GM19351 (cell line): ENCODE results near the gene ICE2.

Experiments used
- ATAC-seq: cut with Tn5 transposase; IDR thresholded peaks from one replicate; pipeline ENCODE4 v1.9.1; 2021; ENCODE audit warnings: mild to moderate bottlenecking, moderate library complexity; ENCODE audit not compliant: unreplicated experiment

Gene ICE2

DNA sequence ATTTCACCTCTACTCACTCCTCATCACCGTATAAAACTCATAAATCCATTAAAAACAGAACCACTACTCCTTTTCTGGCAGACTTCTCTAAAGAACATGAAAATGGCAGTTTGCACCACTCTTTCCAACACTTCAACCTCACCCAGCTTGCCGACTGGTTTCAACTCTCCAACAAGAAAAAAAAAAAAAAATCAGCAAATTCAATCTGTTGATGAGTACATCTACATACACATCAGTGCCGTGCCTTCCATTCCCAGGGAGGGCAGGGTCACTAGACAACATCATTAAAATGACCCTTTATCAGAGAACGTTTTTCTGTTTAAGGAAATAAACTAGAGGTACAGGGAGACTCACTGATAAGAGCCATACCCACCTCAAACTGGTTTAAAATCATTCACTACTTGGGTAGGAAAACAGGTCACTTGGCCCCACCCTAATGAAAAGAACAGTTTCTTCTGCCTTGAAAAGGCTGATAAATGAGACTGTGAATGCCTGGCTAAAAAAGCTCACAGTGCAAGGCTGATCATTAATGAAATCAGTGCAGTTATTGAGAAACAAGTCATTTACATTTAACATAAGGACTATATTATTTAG lies 87.1 kb downstream of the ICE2 start:
- no peak for ATAC-seq

DNA sequence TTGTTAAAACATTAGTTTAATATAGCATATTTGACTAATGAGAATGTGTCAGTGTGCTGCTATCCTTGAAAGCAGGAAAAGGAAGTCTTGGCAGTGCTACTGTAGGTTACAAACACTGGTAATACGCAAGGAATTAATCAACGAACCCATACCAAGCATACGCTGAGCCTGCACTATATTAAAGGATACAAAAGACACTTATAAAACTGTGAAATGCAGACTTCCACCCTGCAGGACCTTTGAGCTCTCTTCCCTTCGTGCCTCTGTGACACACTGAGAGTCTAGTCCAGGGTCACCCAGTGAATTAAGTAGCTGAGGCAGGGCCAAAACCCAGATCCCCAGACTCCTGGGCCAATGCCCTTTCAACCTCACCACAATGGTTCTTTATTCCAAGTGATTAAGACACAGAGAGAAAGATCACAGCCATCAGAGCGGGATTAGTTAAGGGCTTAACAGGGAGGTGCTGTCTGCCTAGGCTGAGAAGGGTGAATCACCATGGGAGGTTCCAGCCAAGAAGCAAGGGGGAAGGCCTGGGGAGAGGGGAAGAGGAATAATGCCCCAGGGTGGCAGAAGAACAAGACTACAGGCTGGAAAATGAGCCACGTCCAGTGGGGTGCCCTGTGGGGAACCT lies 88.0 kb downstream of the ICE2 start:
- ATAC-seq: no peak

DNA sequence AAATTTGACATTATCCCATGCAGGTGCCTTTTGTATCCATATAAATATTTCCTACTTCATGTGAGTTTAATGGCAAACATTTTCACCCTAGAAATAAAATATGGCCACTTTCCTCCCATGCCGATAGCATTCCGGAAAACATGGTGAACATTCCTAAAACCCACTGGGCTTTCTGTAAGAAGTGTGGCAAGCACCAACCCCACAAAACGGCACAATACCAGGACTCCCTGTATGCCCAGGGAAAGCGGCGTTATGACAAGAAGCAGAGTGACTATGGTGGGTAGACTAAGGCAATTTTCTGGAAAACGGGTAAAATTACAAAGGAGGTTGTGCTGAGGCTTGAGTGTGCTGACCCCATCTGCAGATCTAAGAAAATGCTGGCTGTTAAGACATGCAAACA lies 88.7 kb downstream of the ICE2 start:
- ATAC-seq: no peak

DNA sequence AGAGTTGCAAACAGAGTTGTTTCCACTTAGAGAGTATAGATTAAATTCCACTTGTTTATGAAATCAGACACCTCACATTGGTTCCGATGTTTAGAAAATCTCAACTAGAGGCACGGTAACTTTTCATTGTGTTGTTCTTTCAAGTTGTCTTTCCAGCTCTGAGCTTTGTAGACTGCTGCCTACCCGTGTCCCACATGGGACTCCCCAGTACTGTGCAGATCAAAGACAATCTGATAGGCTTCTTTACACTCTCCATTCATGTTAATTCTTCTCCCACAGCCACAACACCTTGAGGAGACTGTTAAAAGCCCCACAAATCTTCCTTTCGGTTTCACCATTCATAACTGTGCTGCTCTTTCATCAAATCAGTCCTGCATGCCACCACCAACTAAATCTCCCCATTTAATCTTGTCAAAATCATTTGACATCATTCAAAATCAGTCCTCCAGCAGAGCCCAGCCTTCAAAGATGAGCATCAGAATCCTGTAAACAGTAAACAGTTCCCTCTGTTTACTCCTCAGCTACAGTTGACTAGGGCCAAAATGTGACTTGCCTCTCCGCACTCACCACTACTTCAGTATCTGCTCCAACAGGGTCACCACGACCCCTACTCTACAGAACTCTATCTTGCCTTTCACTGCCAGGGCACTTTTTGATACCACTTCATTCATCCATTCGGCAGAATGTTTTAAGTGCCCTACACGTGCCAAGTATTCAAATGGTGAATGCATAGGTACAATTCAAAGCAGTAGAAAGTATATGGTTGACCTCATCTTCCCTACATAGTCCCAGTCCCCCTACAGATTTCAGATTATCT lies 89.5 kb downstream of the ICE2 start:
- ATAC-seq: peak; percentile 92

DNA sequence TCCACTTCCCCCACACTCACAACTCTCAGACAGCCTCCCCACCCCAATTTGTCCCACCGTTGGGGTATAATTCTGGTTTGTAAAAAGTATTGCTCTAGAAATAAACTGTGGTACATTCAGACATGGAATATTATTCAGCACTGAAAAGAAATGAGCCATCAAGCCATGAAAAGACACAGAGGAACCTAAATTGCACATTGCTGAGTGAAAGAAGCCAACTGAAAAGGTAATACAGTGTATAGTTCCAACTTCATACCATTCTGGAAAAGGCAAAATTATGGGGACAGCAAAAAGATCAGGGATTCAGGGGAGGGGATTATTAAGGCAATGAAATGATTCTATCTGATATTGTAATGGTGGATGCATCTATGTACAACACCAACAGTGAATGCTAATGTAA lies 91.6 kb downstream of the ICE2 start:
- ATAC-seq: no peak

DNA sequence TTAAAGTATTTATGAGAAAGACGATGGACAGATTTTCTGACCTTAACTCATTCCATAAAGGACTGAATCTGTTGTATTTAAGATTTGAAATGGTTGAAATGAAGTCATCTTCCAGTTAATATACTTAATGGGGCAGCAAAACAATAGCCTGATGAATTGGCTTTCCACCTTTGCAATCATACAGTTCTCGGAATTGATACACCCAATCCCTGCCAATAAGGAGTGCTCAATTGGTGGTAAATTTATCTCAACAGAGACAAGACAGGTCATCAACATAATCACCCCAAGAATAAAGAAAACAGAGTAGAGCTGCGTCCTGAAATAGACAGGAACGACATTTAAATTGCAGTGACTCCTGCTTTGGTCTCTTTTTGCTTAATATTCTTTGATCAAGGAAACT lies 92.3 kb downstream of the ICE2 start:
- ATAC-seq: no peak

DNA sequence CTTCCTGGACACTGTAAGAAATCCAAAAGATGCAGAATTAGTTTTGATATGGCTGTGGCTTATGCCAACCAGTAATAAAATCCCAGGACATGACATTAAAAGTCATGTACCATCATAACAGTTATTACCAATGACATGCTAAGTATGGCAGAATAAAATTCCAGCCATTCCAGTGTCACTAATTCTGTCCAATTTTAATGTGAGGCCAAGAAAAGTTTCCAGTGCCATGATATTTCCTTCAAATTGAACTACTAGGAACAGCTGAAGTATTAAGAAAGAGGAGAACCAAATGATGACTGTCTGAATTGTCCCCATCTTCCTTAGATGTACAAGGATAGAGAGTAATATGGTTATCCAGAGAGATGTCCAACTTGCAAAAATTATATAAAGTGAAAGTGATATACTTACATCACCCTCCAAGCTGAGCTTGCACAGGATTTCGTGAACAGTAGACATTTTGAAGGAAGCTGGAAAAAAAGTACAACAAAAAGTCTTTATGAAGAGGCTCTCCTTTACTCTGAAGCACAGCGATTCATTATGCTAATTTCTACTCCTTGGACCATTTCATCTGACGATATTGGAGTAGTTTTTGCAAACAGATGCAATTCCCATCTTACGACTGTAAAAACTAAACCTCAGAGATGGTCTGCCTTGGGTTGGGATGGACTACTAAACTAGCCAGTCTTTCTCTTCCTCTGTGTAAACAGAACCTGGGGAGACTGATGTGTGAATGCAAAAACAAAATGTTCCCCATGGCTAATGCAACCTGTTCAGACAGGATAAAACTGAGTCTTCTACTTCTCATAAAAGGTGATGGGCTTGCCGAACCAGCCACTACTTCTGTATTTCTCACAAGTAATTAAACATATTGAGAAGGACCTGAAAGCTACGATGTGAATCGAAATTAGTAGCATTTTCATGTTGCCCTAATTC lies 93.1 kb downstream of the ICE2 start:
- ATAC-seq: no peak

DNA sequence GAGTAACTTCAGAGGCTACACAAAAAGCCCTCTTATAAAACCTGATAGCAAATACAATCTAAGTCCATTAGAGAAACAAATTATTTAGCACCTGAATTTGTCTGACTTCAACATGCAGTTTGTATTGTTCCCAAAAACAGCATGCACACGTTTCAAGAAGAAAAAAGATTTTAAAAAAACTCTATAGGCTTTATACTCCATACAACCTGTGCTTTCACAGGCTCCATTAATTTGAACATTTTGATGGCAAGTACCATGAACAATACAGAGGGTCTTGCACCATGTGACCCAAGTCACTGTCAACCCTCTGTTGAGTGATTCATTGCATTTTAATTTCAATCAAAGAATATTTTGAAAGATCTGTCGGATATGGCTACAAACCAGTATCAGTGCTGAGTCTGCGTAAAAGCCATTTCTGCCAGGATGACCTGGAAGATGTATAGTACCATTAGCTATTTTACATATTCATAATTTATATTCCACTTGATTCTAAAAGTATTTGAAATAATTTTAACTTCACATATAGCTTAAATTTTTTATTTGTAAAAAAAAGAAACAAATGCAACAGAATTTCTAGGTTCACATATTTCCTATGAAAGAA lies 94.3 kb downstream of the ICE2 start:
- ATAC-seq: no peak

DNA sequence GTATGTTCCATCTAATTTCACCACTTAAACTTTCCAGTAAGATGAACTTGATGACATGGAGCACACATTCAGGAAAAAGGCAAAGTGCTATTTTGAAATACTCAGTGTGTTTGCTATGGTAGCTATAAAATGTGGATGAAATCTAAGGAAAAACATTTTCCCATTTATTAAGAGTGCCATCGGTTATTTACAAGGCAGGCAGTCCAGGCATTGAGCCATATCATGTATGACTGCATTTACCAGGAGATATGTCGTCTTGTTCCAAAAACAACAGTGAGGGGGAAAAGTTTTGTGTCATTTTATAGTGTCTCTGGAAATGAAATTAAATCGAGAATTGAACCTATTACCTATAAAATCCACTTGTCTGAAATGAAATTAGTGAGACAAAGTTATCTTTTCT lies 94.9 kb downstream of the ICE2 start:
- no peak for ATAC-seq

DNA sequence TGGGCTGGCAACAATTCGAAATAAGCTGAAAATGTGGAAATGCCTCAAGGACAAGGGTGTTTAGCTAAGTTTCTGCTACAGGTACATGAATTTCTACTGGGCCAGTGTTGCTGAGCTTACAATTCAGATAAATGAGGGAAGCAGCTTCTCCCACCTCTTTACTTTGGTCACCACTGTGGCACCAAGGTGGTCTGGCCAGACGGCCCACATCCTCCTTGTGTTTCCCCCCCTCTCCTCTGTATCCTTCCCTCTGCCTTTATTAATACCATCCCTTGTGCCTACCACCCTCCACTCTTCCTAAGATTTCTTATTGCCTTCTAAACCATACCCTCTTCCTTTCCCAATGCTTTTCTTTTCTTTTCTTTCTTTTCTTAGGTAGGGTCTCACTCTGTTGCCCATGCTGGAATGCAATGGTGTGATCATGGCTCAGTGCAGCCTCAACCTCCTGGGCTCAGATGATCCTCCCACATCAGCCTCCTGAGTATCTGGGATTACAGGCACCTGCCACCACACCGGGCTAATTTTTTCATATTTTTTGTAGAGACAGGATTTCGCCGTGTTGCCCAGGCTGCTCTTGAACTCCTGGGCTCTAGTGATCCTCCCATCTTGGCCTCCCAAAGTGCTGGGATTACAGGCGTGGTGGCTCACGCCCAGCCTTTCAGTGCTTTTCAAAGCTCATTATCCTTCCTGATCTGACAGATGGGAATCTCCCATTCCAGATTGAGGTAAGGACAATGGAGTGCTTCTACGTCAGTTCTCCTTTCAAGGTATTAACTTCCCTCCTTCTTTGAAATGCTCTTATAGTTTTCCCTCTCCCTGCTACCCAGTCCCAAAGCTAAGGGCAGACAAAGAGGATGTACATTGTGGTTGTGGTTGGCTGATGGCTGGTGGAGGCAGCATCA lies 95.9 kb downstream of the ICE2 start:
- ATAC-seq: no peak

DNA sequence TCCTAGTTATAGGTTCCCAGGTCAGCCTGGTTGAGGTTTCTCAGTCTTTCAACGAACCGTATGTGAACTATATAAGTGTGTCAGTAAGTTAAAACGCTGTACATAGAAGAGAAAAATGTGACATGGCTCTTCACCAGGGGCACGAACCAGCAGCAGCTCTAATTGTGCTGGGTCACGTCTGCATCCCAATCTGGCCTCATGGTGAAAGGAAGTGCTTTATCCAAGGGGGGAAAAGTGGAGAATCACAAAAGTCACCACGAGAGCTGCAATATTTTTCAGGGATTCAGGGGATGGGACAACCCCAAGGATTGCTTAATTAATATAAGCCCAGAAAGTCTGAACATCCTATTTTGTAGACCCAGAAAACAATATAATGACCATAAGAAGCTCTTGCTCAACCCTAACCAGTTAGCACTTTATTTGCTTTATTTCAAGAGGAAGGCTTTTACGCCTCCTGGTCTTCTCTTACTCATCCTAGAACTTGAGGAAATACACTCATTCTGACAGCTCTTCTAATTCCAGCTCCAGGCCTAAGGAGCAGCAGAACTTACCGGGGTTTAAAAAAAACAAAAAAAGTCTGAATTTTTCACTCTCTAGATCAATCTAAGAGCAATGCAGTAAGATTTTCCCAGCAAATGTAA lies 97.7 kb downstream of the ICE2 start:
- no peak for ATAC-seq

DNA sequence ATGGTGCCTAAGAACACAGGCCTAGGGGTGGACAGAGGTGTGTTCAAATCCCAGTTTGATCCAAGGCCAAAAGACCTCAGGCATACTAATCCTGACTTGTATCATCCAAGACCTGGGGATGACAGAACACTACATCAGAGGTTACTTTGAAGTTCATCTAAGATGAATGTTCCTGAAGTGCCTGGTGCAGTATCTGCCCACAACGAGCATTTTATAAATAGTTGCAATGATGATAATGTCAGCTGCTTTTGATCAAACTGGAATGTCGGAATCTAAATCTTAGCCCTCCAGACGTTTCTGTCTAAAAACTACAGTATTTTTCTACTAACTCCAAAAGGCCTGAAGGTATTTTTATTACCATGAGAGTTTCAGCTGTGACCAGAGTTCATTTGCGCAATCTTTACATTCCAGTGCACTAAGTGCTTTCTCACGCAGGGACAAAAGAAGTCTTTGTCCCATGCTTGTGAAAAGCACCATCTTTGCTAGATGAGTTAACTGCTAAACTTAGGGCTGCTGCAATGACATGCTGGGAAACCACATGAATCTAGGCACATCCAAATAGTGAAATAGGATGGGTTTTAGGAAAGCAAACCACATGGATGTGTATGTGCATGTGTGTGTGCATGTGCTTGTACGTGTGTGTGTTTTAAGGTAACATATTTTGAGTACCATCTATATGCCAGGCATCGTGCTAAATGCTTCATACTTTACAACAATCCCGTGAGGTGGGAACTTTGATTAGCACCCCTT lies 99.2 kb downstream of the ICE2 start:
- ATAC-seq: no peak

DNA sequence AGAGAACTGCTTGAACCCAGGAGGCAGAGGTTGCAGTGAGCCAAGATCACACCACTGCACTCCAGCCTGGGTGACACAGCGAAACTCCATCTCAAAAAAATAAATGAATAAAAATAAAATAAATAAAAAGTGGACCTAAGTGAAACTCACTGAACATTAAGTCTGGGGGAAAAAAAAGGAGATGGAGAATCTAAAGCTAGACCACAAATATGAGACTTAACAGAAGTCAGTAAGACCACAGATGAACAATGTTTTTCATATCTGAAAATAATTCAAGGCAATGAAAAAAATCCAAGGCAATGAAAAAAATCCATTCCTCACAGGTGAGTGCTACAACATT lies 99.8 kb downstream of the ICE2 start:
- no peak for ATAC-seq

DNA sequence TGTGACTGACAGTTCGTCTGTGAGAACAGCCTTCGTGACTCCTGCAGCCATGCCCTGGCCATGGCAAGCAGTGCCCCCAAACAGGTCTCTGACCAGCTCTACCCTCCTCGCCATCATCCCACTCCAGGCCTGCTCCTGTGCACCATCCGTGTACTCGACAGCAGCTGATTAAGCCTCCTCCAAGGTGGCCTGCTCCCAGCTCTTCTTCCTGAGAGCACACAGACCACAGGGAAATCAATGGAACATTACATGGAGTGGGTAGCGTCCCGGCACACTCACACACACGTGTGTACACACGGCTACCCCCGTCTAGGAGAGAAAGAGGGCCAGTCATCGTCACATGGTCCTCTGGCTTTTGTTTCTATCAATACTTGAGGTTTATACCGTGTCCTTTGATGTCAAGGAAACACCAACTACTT lies 102.3 kb downstream of the ICE2 start:
- ATAC-seq: no peak

DNA sequence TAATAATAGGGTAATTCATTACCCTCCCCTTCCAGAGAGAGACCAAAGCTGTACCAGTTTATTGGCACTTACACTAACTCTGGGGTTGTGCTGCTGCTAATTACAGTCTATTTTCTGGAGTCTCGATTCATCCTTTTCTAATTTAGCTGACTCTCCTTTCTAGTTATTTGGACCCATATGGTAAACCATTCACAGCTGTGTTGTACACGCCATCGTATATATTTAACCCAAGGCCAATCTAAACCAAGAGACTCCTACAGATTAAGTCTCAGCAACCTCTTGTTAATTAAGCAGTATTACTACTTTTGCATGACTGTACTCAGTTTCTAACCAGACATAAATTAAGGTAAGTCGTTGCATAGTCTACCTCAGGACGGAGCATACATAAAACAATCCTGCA lies 103.6 kb downstream of the ICE2 start:
- no peak for ATAC-seq

DNA sequence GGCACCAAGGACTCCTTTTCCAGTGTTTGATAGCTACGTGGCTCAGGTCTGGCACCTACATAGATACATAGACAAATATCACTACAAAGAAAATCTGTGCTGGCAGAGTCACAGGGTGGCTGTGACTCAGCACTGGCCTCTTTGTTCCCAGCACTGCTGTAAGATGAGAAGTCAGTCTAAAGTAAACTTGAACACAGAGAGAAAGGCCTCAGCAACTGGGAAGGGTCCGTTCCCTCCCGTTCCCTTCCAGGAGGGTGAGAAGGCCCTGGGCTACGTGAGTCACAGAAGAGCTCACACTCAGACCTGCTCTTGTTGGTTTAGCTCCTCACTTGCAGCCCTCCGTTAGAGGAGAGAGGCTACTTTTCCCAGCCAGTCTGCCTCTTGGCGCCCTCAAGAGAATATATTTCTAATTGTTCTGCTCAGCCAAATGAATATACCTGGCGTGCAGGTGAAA lies 104.3 kb downstream of the ICE2 start:
- no peak for ATAC-seq

DNA sequence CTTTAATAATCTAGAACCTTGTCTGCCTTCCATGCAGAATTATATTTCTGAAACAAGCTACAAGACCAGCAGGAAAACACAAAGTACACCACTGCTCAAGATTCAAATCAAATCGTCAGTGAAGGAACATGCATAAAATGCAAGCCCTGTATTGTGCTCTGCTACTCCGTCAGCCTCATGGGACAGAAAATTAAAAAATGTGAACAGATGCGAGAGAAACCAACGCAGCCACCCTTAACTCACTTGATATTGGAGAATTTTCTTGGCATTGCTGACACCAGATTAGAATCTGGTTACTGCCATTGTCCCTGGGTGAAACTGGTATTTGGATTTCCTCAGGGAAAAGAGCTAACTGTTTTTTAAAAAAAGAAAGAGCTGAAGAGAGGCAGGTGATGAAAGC lies 104.7 kb downstream of the ICE2 start:
- ATAC-seq: no peak

DNA sequence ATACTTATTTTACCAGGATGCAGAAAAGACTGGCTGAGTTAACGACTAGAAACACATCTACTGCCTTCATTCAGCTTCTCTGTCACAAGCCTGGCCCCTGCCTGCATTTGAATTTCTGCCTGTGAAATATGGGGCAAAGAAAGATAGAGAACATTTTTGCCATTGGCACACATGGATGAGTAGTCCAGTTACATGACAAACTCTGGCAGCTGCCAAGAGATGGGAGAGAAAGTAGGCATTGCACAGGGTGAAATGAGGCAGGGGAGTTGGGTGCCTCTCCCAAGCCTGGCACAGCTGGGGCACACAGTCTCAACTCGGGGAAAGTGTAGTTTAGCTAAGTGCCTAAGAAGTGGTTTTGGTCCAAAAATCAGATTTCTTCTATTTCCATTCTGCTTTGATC lies 105.2 kb downstream of the ICE2 start:
- no peak for ATAC-seq

DNA sequence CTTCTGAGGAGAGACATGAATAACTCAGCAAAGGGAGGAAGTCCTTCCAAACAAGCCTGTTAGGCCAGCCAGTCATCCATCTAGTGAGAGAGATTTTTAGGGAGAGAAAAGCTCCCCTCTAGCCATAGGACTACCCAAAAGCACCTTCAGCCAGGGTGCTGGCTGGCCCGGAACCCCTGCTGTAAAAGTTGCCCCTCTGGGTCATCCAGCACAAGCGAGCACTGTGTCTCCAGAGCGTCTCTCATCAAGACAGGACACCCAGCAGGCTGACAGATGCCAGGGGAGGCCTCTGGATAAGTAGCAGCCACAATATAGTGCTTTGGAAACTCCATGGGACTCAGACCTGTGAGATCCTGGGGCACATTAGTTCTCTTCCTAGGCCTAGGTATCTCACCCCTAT lies 105.6 kb downstream of the ICE2 start:
- ATAC-seq: no peak
